Left ventricle myocardium inferior (tissue), 1 donor: ENCODE results near the gene SSH3. TPM values are rescaled to one million over a fixed set of nuclear protein-coding genes. Genes with fewer than 3 reads are reported as not detected.

Source experiments
- DNase-seq: peaks from one replicate; pipeline ENCODE4 v3.0.0-alpha.2; 2020
- H3K27ac ChIP-seq: fragments of 200-600 bp; replicated peaks from 2 replicates; pipeline ENCODE4 v1.8.0; 2021
- H3K27me3 ChIP-seq: fragments of 200-600 bp; 2 replicates; pipeline ENCODE4 v1.8.0; 2021; ENCODE audit warnings: low read depth
- H3K36me3 ChIP-seq: fragments of 200-600 bp; 2 replicates; pipeline ENCODE4 v1.8.0; 2021
- H3K4me1 ChIP-seq: fragments of 200-600 bp; 2 replicates; pipeline ENCODE4 v1.8.0; 2021
- H3K4me3 ChIP-seq: fragments of 200-600 bp; 2 replicates; pipeline ENCODE4 v1.8.0; 2021; ENCODE audit warnings: mild to moderate bottlenecking, moderate library complexity
- H3K9me3 ChIP-seq: fragments of 200-600 bp; replicated peaks from 2 replicates; pipeline ENCODE4 v1.8.0; 2021
- intact Hi-C: fragments of 100-400 bp; cut with micrococcal nuclease; formaldehyde crosslinking; loops from one replicate; pipeline ENCODE4 v1.11.0; 2022
- total RNA-seq: library from RNA; stranded (reverse); fragmentation: NEBNext Ultra II Directional; extraction: Animal tissue kit (Norgen Biotek cat#: 25700); gene quantifications from one replicate; pipeline ENCODE4 v1.2.1, GENCODE V29; 2021
- TF ChIP-seq, protein P1 (sequence below): fragments of 200-600 bp; IDR thresholded peaks from 2 replicates; pipeline ENCODE4 v1.8.0; 2021; ENCODE audit warnings: antibody characterized with exemption, mild to moderate bottlenecking, borderline replicate concordance
- donor health status: DM: no; HTN: yes; CAD: no; lungs with severe emphysema.

SSH3 gene
- total RNA-seq, 1 donor from 2014 or later, result 14.9 TPM

- no peaks in the 10 kb centered on the region for H3K36me3 ChIP-seq
- TF ChIP-seq, protein P1, sequence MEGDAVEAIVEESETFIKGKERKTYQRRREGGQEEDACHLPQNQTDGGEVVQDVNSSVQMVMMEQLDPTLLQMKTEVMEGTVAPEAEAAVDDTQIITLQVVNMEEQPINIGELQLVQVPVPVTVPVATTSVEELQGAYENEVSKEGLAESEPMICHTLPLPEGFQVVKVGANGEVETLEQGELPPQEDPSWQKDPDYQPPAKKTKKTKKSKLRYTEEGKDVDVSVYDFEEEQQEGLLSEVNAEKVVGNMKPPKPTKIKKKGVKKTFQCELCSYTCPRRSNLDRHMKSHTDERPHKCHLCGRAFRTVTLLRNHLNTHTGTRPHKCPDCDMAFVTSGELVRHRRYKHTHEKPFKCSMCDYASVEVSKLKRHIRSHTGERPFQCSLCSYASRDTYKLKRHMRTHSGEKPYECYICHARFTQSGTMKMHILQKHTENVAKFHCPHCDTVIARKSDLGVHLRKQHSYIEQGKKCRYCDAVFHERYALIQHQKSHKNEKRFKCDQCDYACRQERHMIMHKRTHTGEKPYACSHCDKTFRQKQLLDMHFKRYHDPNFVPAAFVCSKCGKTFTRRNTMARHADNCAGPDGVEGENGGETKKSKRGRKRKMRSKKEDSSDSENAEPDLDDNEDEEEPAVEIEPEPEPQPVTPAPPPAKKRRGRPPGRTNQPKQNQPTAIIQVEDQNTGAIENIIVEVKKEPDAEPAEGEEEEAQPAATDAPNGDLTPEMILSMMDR, result no peak
- H3K27ac ChIP-seq, result peak overlapping the region; percentile 99
- no peaks in the 10 kb centered on the region for H3K9me3 ChIP-seq
- intact Hi-C loops, result no loop called here
- H3K4me1 ChIP-seq, result peaks cover 83% of the 10 kb centered on the region
- peak; percentile 42 for DNase-seq
- H3K4me3 ChIP-seq, result peak overlapping the region; percentile 92
- H3K27me3 ChIP-seq, result no peaks in the 10 kb centered on the region
These were observed 49.4 kb downstream of the SSH3 start for GRCh38 chr11:67352546-67353316.

DNA sequence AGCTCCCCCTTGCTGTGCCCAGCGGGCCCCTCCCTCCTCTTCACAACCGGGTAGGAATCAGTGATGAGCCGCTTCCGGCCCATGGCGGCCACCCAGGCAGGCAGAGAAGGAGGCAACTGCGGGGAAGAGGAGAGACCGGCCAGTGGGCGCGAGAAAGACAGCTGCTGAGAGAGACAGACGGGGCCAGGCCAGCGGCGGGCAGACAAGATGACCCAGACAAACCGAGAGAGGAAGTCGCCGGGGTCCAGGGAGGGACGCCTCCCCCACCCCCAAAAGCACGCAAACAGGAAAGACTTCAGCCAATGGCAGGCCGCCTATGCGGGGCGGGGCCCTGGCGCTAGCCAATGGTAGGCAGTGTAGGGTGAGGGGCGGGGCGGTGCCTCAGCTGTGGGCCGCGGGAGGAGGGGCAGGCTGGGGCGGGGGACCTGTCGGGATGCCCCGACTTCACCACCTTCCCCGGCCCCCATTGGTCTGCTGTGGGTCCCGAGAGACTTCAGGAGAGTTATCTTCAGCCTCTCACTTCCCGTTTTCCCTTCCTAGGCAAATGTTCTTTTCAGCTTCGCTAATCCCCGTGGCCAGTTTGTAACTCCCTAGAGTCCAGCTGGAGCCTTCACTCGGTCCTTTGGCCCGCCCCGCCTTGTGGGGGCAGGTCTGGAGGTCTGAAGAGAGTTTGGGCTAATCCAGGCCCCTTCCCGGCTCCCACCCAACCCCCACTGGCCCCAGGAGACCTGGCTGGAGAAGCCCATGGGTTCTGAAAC, 50.2 kb downstream of the SSH3 start, which contains the start of gene POLD4:
POLD4 (minus strand) TSS at position 230 of the 758 bp plus-strand sequence; CDS start at position 83, 147 bp downstream.
- peaks cover 83% of the 10 kb centered on the region for H3K4me1 ChIP-seq
- TF ChIP-seq, protein P1, result no peak
- intact Hi-C loops, result no loop called here

GRCh38 chr11:67354075-67355022, 51.0 kb downstream of the SSH3 start:
- TF ChIP-seq, protein P1, result peak; percentile 19
- Histone ChIP-seq H3K4me3 (peak overlapping the region; percentile 92), H3K9me3 (no peaks in the 10 kb centered on the region), H3K27me3 (no peaks in the 10 kb centered on the region), H3K27ac (peak overlapping the region; percentile 99), H3K4me1 (peaks cover 79% of the 10 kb centered on the region), H3K36me3 (no peaks in the 10 kb centered on the region)
- peak; percentile 60 for DNase-seq
- intact Hi-C loops, result no loop called here

More for the DNA sequence above, 50.2 kb downstream of the SSH3 start, which contains the start of gene POLD4:
- DNase-seq, result peak; percentile 99
- Histone ChIP-seq H3K27ac (peak within 1 kb of the TSS; percentile 99), H3K4me3 (peak within 1 kb of the TSS; percentile 92), H3K9me3 (no peaks in the 10 kb centered on the region), H3K27me3 (no peaks in the 10 kb centered on the region), H3K36me3 (no peaks in the 10 kb centered on the region)

DNA sequence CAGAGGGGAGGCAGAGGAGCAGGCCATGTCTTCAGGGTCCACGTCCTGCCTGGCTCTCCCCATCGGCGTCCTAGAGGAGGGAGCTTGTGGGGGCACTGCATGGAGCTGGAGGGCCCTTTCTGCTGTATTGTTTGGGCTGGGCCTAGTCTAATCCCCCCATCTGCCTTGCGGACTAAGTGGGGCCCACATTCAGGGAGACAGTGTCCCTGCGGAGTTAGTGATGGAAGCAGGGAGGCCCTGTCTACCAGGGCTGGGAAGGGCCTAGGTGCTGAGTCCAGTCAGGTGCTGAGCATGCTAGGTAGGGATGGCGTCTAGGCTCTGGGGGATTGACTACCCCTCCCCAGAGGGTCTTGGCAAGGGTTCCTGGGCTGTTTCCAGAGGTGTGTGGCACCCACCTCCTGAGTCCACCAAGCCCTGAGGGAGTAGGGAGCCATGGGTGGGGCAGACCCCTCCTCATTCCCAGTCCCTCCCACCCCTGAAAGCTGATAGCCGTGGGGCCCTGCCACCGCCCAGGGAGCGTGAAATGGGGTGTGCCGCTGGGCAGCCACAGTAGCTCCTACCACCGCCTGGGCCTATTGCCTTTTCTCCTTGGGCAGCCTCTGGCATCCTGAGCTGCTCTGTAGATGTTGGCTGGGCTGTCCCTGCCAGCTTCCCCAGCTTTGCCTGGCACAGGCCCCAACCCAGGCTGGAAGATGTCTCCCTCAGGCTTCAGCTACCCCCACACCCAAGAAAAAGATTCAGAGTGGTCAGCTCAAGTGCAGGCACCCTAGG, 51.9 kb downstream of the SSH3 start:
- DNase-seq, result no peak
- H3K9me3 ChIP-seq, result no peaks in the 10 kb centered on the region
- peak overlapping the region; percentile 99 for H3K27ac ChIP-seq
- no peaks in the 10 kb centered on the region for H3K36me3 ChIP-seq
- TF ChIP-seq, protein P1, result no peak
- peak overlapping the region; percentile 21 for H3K4me3 ChIP-seq
- H3K4me1 ChIP-seq, result peaks cover 70% of the 10 kb centered on the region
- H3K27me3 ChIP-seq, result no peaks in the 10 kb centered on the region
- intact Hi-C loops, result no loop called here
